Astrocyte (in vitro differentiated cells and primary cell): ENCODE data around the gene XPO6.

Source experiments
- EZH2 ChIP-seq: IDR thresholded peaks from 2 replicates; pipeline ENCODE4 v1.6.1; 2012; ENCODE audit warnings: mild to moderate bottlenecking, low read length, inconsistent platforms; ENCODE audit not compliant: insufficient read depth
- TF ChIP-seq, protein P1 (sequence below): IDR thresholded peaks from 2 replicates; pipeline ENCODE4 v1.5.1; 2011; ENCODE audit warnings: low read depth, mild to moderate bottlenecking, inconsistent platforms, low read length, moderate library complexity; ENCODE audit not compliant: insufficient read depth

DNA sequence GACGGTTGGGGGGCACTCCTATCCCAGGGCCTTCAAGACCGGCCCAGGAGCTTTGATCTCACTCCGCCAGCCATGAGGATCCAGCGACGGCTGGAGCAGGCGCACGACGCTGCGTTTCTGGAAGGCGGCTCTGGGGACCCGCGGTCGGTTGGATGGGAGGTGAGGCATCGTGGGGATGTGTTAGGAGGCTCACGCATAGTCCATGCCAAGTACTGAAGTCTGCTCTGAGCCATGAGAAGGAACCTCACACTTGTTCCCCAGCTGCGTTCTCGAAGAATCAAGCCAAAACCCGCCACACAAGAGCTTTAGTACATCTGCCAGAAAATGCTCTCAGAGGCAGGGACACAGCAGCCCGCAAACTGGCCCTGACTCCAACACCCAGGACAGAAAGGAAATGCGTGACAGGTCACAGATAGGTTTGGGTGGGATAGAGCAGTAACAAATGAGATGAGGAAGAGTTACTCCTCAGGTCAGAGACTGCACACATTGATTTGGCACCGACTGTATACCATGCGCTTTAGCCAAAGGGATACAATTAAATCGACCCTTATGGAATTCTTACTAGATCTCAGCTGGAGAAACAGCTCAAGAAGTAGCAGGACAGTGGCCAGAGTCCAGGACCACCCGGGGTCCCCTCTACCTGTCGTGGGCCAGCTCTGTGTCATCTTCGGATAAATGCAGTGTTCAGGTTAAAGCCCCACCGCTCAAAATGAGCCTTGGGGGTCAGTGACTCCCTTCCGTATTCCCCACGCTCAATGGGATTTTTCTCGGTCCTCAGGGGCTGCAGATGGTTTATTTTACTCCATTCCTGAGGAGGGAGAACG lies 141.6 kb downstream of the XPO6 start:
- TF ChIP-seq, protein P1, sequence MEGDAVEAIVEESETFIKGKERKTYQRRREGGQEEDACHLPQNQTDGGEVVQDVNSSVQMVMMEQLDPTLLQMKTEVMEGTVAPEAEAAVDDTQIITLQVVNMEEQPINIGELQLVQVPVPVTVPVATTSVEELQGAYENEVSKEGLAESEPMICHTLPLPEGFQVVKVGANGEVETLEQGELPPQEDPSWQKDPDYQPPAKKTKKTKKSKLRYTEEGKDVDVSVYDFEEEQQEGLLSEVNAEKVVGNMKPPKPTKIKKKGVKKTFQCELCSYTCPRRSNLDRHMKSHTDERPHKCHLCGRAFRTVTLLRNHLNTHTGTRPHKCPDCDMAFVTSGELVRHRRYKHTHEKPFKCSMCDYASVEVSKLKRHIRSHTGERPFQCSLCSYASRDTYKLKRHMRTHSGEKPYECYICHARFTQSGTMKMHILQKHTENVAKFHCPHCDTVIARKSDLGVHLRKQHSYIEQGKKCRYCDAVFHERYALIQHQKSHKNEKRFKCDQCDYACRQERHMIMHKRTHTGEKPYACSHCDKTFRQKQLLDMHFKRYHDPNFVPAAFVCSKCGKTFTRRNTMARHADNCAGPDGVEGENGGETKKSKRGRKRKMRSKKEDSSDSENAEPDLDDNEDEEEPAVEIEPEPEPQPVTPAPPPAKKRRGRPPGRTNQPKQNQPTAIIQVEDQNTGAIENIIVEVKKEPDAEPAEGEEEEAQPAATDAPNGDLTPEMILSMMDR = no peak
- no peak for TF ChIP-seq EZH2
